ENCODE measurements around the gene CASTOR1.
"Not testable (repeated sequence)": the region's sequence is repeated elsewhere in the genome, so short reads cannot be mapped to it uniquely, and the experiment has no call there.

Gene CASTOR1

GRCh38 chr22:30289141-30289979, at the start of gene CASTOR1:
Gene CASTOR1 (minus strand): TSS chr22:30289505. CDS start chr22:30289497, 8 bp downstream.
- intact Hi-C loops (cut with DNase I): loop anchor here (2.0 kb wide), 1 partner anchor 37 kb away; the partner anchor contains the start of gene TBC1D10A
- DNase-seq: peak; percentile 93 to 100 (median 98)

GRCh38 chr22:30338802-30339201, 49.5 kb upstream of the CASTOR1 start:
- intact Hi-C loops (cut with DNase I): no loop called here

GRCh38 chr22:30338341-30338740, 49.0 kb upstream of the CASTOR1 start:
- DNase-seq: peak in 1 of 10 donors; percentile 15
- intact Hi-C loops (cut with DNase I): not testable (repeated sequence)

More at GRCh38 chr22:30338802-30339201, 49.5 kb upstream of the CASTOR1 start:
- peak in 2 of 10 donors; percentile 49 to 57 for DNase-seq

GRCh38 chr22:30337461-30337778, 48.1 kb upstream of the CASTOR1 start:
- DNase-seq: peak in 1 of 10 donors; percentile 38
- intact Hi-C loops (cut with DNase I): no loop called here

GRCh38 chr22:30336752-30337460, 47.6 kb upstream of the CASTOR1 start:
- DNase-seq: peak in 5 of 10 donors; percentile 22 to 80 (median 32)
- intact Hi-C loops (cut with DNase I): no loop called here

GRCh38 chr22:30335236-30335635, 45.9 kb upstream of the CASTOR1 start:
- intact Hi-C loops (cut with DNase I): no loop called here
- no peak for DNase-seq

GRCh38 chr22:30334646-30335045, 45.3 kb upstream of the CASTOR1 start:
- intact Hi-C loops (cut with DNase I): no loop called here
- peak in 2 of 10 donors; percentile 6 to 8 for DNase-seq

- intact Hi-C loops (cut with DNase I): no loop called here
- DNase-seq: peak in 2 of 10 donors; percentile 14 to 50
Observed at GRCh38 chr22:30333707-30334087, 44.4 kb upstream of the CASTOR1 start.

- intact Hi-C loops (cut with DNase I): no loop called here
- peak in 2 of 10 donors; percentile 2 to 3 for DNase-seq
Observed at GRCh38 chr22:30332994-30333706, 43.8 kb upstream of the CASTOR1 start.

- intact Hi-C loops (cut with DNase I): no loop called here
- DNase-seq: peak in 9 of 10 donors; percentile 19 to 84 (median 34)
Observed at GRCh38 chr22:30332551-30332950, 43.2 kb upstream of the CASTOR1 start.

- intact Hi-C loops (cut with DNase I): no loop called here
- DNase-seq: peak in 2 of 10 donors; percentile 13 to 37
Observed at GRCh38 chr22:30328466-30329049, 39.3 kb upstream of the CASTOR1 start.

- DNase-seq: peak in 2 of 10 donors; percentile 4 to 25
- intact Hi-C loops (cut with DNase I): loop anchor here (2.0 kb wide), 1 partner anchor 39 kb away; the partner anchor contains the start of gene CASTOR1
Observed at GRCh38 chr22:30327864-30328345, 38.6 kb upstream of the CASTOR1 start.

GRCh38 chr22:30326706-30327362, 37.5 kb upstream of the CASTOR1 start, which contains the start of gene TBC1D10A:
Gene TBC1D10A (minus strand): TSS chr22:30326941. CDS start chr22:30326881, 60 bp downstream.
- peak; percentile 43 to 97 (median 80) for DNase-seq
- intact Hi-C loops (cut with DNase I): loop anchor here (2.0 kb wide), 1 partner anchor 38 kb away; the partner anchor contains the start of gene CASTOR1

GRCh38 chr22:30326255-30326705, 37.0 kb upstream of the CASTOR1 start:
- intact Hi-C loops (cut with DNase I): loop anchor here (2.0 kb wide), 1 partner anchor 37 kb away; the partner anchor contains the start of gene CASTOR1
- DNase-seq: peak in 2 of 10 donors; percentile 62 to 72

- DNase-seq: peak in 1 of 10 donors; percentile 40
- intact Hi-C loops (cut with DNase I): loop anchor here (2.0 kb wide), 1 partner anchor 37 kb away; the partner anchor contains the start of gene CASTOR1
Observed at GRCh38 chr22:30325724-30326254, 36.5 kb upstream of the CASTOR1 start.

- intact Hi-C loops (cut with DNase I): no loop called here
- DNase-seq: peak in 2 of 10 donors; percentile 40 to 46
Observed at GRCh38 chr22:30325065-30325720, 35.9 kb upstream of the CASTOR1 start.

- peak in 1 of 10 donors; percentile 64 for DNase-seq
- intact Hi-C loops (cut with DNase I): no loop called here
Observed at GRCh38 chr22:30324014-30324730, 34.9 kb upstream of the CASTOR1 start.

- intact Hi-C loops (cut with DNase I): no loop called here
Observed at GRCh38 chr22:30323246-30323645, 33.9 kb upstream of the CASTOR1 start.

More at GRCh38 chr22:30323246-30323645, 33.9 kb upstream of the CASTOR1 start:
- DNase-seq: no peak

Data from posterior cingulate gyrus (tissue), 11 donors.